CD4-positive, alpha-beta T cell treated with Interleukin-6 for 4 hours (primary cell): ENCODE results near the gene DLX3.
A peak's percentile ranks its signal among the peaks of the same experiment; 100 is the strongest.
"Not testable (repeated sequence)": the region's sequence is repeated elsewhere in the genome, so short reads cannot be mapped to it uniquely, and the experiment has no call there.

Source experiments
- DNase-seq: peaks from one replicate; pipeline ENCODE4 v3.0.0-alpha.2; 2020; ENCODE audit warnings: mixed read lengths

Gene DLX3

DNA sequence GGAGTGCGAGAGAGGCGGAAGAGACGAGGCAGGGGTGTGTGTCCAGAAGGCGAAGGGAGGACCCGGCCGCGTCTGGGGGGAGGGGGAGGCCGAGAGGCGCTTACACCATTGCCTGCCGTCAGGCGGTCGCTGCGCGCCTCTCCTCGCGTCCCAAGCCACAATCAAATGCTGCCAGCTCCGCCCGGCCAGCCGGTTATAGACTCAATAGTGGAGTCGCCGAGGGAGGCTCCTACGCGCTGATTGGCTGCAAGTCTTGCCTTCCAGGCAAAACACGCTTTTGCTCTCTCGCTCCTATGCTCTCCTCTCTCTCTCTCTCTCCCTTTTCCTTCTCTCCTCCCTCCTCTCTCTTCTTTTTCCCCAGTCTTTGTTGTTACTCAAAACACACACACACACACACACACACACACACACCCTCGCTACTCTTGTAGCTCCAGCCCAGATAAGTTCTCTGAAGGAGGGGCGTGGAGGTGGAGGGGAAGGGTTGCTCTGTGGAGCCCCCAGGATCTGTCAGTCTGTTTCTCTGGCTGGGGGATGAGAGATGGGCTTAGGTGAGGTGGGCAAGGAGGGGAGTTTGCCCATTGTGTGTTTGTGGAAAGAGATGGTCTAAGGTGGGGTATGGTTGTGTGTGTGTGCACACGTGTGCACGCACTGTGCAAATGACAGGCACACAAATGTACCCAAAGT lies at the start of gene DLX3:
TSS of gene DLX3 (minus strand) at position 170 of the 684 bp plus-strand sequence. CDS start 226 bp downstream, outside the sequence.
- DNase-seq = peak; percentile 23

DNA sequence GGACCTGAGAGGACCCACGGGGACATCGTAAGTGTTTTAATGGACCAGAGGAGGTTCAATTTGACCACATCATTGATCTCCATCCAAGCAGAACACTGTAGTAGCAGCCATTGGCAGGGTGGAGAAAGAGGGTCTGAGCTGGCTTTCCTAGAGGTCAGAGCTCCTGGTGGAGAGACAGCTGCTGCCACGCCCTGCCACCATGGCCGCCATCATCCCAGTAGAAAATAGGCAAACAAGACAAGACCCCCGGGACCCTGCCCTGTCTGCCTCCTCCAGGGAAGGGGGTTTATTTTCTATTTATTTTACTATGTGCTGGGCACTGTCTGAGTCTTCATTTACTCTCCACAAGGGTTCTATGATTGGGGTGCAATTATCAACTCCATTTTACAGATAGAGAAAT lies 49.5 kb upstream of the DLX3 start:
- no peak for DNase-seq

DNA sequence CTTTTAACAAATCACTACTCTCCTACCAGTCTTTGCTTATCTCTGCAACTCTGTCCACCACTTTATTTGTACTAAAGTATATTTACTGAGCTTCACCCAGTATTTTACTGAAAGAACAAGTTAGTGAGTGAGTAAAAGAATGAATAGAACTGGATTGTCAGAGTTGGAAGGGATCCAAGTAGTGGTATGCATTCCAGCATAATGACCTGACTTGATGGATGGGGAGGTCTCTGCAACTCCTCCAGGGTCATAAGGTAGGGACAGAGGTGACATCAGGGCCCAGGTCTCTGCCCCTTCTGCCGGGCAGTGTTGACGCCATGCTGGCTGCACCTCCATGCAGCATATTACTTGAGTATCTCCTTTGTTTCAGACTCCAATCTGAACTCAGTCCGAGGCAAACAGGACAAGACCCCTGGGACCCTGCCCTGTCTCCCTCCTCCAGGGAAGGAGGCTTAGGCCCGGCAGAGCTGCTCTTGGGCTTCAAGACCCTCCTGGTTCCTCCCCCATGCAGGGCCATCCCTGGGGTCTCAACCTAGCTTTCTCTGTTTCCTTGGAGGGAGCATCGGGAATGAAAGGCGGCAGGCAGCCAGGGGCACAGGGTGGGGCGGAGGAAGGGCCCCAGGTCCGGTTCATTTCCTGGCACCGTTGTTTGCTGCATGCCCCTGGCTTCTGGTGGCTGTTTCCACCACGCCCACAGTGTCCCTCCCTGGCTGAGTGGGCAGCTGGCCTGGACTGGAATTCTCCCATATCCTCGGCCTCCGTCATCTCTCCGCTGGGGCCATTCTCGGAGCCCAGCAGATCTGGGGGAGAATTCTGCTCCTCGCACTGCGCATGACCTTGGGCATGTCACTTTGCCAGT lies 48.5 kb upstream of the DLX3 start:
- DNase-seq = no peak

DNA sequence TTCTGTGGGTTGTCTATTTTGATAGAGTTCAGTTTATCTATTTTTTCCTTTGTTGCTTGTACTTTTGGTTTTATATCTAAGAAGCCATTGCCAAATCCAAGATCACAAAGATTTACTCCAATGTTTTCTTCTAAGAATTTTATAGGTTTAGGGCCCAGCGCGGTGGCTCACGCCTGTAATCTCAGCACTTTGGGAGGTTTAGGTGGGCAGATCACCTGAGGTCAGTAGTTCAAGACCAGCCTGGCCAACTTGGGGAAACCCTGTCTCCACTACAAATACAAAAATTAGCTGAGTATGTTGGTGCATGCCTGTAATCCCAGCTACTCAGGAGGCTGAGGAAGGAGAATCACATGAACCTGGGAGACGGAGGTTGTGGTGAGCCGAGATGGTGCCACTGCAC lies 47.2 kb upstream of the DLX3 start:
- no peak for DNase-seq

DNA sequence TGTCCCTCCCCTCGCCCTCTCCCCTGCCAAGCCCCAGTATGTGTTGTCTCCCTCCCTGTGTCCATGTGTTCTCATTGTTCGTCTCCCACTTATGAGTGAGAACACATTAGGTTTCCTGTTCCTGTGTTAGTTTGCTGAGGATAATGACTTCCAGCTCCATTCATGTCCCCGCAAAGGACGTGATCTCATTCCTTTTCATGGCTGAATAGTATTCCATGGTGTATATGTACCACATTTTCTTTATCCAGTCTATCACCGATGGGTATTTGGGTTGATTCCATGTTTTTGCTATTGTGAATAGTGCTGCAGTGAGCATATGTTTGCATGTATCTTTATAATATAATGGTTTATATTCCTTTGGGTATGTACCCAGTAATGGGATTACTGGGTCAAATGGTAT lies 45.5 kb upstream of the DLX3 start:
- DNase-seq = not testable (repeated sequence)

DNA sequence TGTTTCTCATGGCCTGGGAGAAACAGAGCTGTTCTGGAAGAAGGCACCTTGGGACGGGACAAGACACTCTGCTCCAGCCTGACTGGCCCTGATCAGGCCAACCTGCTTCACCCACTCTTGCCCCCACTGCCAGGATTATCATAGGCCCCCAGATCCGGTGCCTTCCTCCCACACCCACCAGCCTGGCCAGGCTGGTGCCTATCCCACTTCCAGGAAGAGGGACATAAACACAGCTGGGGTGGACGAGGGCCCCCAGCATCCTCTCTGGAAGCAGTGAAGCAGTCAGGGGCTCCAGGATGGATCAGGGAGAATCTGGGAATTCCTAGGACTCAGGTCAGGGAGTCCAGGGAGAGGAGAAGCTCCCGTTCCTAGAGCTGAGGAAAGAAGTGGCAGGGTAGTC lies 44.0 kb upstream of the DLX3 start:
- no peak for DNase-seq

DNA sequence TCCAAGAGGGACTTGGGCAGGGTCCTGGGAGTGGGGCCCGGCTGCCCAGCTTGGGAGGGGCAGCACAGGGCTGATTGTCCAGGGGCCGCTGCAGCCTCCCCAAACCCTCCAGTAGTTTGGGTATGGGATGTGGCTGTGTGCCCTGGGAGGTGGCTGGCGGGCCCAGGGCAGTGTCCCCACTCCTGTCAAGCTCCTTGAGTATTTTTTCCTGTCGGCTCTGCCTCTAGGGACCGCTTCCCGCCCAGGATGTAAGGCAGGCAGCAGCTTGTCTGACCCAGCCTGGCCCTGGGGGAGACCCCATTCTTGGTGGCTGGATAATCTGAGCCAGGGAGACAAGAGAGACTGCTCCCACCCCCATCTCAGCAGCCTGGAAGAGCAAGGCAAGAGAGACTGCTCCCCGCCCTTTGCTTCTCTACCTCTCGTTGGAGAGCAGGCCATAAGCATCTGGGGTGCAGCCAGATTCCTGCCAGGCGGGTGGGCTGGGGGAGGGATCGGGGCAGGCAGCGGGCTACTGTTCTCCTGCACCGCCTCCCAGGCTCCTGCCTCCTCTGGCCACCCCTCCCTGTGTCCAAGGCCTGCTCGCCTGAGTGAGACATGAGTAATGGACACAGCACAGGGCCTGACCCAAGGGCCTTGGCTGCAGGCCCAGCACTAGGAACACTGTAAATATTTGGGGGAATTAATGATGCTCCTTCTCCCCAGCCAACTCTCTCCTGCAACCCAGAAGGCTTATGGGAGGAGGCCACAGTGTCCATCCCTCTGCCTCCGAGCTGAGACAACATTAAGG lies 42.5 kb upstream of the DLX3 start:
- no peak for DNase-seq

DNA sequence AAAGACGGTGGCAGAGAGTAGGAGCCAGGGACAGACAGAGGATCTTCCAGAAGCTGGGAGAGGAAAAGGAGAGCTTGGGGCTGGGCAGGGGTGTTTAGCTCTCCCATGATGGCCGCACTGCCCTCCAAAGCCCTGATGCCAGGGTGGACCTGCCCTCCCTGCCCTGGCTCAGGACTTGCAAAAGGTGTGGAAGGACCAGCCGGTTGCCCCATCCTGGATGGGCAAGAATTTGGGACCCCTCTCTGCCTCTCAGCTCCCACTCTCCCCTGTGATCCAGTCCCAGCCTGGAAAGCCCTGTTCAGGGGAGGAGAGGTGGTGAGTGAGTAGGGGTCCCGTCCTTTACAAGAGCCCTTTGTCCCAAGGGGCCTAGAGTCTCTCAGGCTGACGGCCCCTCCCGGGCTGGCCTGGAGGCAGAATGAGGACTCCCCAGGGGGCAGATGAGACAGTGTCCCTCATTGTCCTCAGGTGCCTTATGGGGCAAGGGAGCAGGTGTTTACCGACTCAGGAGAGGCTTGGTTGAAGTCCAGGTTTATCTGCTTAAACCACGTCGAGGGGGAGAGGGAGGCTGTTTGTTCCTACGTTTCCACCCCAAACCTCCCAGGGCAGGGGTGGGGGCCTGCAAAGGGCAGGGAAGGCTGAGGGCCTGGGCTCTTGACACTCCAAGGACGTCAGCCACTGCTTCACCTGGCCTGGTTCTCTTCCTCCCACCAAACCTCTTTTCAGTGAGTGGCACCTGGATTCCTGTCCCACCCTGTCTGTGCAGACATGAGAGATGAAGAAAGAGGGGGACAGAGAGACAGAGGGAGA lies 41.6 kb upstream of the DLX3 start:
- no peak for DNase-seq

DNA sequence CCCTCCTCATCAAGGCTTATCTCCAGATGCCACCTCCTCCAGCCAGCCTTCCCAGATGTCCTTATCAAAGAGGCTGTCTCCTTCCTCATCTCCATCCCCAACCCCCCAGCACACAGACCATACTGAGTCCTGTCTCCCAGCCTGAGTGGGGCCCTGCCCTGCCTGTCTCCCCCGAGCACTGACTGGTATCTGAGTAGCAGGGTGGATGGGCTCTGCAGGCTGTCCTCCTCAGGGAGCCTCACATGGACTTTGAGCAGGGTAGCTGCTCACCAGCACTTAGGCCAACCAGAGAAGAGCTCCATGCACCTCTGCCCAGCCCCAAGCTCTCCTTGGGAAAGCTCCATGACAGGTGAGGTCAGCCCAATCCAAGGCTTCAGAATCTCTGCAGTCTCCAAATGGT lies 40.9 kb upstream of the DLX3 start:
- no peak for DNase-seq

DNA sequence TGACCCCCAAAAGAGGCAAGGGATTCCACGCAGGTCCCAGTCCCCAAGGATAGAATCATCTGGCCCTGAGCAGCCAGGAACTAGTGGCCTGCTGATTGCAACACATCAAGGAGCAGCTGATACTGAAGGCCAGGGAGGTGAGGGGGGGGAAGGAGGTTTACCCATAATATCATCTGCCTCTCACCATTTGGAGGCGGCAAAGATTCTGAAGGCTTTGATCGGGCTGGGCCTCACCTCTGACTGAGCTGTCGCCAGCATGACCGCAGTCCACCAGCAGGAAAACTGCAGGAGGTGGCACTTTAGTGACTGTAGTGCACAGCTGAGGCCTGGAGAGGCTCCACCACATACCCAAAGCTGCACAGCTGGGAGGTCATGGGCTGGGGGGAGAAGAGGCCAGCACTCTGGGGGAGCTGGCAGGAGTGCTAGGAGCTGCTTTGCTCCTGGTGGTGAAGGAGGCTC lies 40.4 kb upstream of the DLX3 start:
- no peak for DNase-seq

DNA sequence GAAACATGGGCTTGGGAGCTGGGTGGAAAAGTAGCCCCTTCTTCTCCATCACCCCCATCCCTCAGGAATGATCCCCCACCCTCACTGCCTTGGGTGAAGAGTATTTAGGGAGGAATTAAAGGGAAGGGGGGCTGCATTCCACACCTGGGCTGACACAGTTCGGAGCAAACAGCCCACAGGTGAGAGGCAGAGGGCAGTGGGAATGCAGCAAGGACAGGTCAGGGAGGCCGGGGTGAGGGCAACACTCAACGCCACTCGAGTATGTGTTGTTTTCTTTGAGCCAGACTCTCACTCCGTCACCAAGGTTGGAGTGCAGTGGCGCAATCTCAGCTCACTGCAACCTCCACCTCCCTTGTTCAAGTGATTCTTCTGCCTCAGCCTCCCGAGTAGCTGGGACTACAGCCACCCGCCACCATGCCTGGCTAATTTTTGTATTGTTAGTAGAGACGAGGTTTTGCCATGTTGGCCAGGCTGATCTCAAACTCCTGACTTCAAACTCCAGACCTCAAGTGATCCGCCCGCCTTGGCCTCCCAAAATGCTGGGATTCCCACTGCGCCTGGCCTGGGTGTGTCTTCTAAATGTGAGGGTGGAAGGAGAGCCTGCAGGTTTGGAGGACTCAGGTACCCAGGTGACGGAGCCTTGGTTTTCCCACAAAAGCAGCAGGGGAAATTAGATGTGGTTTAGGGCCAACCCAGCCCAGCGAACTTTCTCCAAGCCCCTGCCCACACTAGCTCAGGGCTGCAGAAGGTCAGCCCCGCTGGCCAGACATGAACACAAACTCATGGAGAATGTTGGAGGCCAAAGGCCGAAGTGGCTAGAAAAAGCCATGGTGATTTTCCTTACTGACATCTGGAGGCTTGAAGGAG lies 39.7 kb upstream of the DLX3 start:
- DNase-seq = no peak

DNA sequence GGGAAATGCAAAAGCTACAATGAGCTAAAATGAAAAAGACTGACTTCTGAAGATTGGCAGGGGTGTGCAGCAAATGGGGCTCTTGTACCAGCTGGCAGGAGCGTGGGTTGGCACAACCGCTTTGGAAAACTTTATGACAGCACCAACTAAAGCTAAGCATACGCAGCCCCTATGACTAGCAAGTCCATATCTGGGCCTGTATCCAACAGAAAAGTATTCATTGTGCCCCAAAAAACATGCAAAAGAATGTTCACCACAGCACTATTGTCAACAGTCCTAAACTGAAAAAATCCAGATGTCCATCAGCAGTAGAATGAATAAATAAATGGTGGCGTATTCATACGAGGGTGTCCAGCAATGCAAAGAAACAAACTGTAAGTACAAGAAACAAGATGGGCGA lies 38.3 kb upstream of the DLX3 start:
- no peak for DNase-seq

DNA sequence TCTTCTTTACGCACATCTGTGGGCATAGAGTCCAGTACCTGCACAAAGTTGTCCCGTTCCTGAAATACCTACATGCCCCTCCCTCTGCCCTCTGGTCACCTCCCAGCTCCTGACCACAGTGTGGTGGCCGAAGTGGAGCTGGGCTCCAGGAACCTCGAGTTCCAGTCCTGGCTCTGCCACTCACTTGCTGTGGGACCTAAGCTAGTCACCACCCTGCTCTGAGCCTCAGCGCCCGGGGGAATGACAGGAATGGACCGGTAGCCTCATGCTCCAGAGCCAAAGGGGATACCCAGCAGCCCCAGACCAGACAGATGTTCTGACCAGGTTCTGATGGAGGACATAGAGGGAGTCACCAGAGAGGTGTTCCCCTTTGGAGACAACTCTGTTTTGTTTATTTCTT lies 34.2 kb upstream of the DLX3 start:
- DNase-seq = no peak

DNA sequence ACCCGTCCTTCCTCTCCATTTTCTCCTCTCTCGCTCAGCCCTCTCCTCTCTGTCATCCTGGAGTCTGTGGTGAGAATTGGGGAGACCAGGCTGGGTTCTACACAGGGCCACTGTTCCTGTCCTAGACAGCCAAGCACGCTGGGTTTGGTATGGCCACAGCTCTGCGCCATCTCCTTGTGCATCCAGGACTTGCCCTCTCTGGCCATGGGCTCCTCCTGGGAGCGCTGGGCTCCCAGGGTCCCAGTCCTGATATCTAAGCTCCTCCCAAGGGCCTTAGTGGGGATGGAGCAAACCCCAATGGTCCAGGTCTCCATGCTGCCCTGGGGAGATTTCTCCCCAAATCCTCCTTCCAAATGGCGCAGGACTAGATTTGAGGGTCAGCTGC lies 33.7 kb upstream of the DLX3 start:
- no peak for DNase-seq

DNA sequence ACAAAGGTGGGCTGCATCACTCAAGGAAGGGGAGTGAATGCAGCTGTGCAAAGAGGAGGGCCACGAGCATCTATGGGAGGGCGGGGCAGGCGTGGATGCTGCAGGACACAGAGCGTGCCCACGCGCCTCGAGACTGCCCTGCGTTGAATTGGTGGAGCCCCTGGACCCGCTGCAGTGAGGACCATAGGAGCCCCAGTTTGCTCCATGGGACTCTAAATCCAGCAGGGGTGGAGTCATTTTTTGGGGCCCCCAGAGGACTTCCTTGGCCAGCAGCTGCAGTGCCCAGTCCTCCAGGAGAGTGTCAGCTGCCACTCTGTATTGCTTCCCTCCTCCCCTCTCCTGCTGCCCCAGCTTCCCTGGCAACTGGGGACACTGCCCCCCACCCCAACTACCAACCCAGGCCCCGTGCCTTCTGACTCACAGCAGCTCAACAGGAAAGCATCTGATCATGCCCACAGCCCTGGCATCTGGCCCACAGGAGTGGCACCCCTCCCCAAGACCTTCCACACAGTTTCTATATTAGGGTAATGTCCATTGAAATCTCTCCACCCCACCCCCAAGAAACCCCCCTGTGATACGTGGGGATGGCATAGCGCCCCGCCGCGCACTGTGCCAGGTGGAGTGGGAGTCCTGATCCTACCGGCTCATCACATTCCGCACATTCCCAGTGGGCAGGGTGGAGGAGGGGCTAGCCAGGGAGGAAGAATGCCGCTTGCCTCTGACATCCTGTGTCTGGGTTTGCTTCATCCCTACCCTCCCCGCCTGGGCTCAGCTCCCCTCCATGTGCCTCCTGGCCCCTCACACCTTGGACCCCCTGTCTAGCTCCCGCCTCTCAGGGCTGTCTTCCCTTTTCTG lies 33.1 kb upstream of the DLX3 start:
- DNase-seq = no peak

DNA sequence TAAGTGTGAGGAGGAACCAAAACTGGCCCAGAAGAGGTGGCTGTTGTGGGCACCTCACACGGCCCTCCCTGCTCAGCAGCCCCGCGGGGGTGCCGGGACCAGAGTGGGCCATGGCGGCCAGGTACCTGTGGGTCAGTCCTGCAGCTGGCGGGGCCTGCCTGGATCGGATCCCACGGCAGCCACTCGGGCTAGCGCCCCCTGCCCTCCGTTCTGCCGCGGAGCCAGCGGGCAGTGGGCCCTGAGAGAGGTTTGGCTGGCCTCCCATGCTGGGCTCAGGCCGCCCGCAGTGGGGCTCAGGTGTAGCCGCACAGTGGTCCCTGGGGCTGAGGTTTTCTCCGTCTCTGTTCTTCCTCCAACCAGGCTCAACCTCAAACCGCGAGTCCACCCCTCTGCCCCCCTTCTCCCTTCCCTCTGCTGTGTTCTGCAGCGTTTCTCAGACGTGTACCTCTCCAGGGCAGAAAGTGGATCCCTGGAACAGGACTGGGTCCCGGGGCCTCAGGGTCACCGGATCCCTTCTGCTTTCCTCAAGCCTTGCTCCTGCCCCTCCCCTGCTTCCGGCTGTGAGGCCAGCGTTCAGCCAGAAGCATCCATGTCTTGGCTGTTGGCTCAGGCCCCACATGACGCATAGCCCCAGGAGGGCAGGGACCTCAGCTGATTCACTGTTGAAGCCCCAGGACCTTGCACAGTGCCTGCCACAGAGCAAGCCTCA lies 32.3 kb upstream of the DLX3 start:
- DNase-seq = no peak

DNA sequence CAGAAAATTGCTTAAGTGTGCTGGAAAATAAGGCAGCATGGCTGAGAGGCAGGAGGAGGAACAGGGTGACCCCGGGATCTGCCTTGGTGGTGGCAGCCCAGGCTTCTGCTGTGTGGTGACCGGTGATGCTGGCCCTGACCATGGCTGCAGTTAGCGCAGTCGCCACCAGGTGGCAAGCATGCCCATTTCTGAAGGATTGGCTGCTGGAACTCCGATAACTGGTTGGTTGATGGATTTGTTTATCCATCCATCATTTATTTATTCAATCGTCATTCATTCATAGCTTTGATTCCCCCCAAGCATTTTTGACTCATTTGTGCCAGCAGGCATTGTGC lies 31.8 kb upstream of the DLX3 start:
- DNase-seq = peak; percentile 85

DNA sequence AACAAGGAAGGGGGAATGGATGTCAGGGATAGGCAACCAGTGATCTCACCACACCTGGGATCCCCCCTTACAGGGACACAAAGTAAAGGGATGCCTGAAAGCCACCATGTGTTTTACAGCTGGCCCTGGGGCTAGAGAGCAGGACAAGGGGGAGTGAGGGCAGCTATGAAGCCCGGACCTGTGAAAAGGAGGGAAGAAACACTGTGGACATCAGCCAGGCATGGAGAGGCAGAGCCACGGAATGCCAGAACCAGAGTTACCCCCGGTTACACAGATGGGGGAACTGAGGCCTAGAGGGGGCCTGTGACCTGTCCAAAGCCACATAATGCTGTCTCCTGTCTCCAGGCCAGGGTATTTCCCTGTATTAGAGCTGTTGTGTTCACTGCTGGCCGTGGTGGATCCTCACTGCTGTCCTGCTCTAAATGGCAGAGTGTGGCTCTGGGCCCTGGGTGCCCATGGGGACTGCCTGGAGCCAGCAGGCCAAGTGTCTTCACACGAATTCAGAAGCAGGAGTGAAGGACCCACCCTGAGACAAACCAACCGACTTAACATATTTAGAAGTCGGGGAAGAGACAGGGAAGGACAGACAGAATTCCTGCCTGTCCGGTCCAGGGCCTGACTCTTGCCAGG lies 31.1 kb upstream of the DLX3 start:
- DNase-seq = no peak

DNA sequence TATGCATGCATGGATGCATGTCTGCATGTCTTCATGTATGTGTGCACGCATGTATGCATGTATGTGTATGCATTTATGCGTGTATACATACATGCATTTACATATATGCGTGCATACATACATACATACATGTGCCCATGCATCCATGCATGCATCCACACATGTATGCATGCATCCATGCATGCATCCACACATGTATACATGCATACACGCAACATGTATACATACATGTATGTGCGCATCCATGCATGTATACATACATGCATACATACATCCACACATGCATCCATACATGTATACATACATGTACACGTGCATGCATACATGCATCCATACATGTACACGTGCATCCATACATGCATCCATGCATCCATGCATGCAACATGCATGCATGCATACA lies 29.8 kb upstream of the DLX3 start:
- no peak for DNase-seq

DNA sequence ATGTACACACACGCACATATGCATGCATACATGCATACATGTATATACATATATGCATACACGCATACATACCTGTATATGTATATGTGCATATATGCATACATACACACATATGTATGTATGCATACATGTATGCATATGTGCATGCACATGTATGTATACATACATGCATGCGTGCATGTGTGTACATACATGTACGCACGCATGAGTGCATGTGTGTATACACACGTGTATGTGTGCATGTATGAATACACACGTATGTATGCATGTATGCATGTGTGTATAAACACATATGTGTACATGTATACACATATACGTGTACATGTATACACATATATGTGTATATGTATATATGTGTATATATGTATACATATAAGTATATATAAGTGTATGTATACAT lies 28.5 kb upstream of the DLX3 start:
- DNase-seq = no peak
